Mesendoderm (in vitro differentiated cells): Measurements from ENCODE around the gene TEAD4.
A peak's percentile ranks its signal among the peaks of the same experiment; 100 is the strongest.

Source experiments
- DNase-seq: peaks from one replicate; pipeline ENCODE4 v3.0.0; 2013
- H2AK5ac ChIP-seq: 2 replicates; pipeline ENCODE4 v1.6.1; 2013; ENCODE audit warnings: low read length, inconsistent platforms
- H2BK120ac ChIP-seq: 2 replicates; pipeline ENCODE4 v1.6.1; 2013; ENCODE audit warnings: low read depth, mild to moderate bottlenecking, low read length, moderate library complexity, mixed read lengths
- H2BK15ac ChIP-seq: replicated peaks from 2 replicates; pipeline ENCODE4 v1.6.1; 2013; ENCODE audit warnings: low read depth, mild to moderate bottlenecking, moderate library complexity
- H2BK5ac ChIP-seq: 2 replicates; pipeline ENCODE4 v1.6.1; 2013; ENCODE audit warnings: low read length, inconsistent platforms
- H3K18ac ChIP-seq: 2 replicates; pipeline ENCODE4 v1.6.1; 2013; ENCODE audit warnings: mild to moderate bottlenecking, low read length, mixed read lengths
- H3K23ac ChIP-seq: one replicate; pipeline ENCODE4 v1.6.1; 2013; ENCODE audit warnings: low read length
- H3K27ac ChIP-seq: 2 replicates; pipeline ENCODE4 v1.5.1; 2013; ENCODE audit warnings: low read depth, mild to moderate bottlenecking, inconsistent platforms, low read length, moderate library complexity
- H3K27me3 ChIP-seq: 2 replicates; pipeline ENCODE4 v1.6.1; 2013; ENCODE audit warnings: low read length, control low read depth, mild to moderate bottlenecking, inconsistent platforms; ENCODE audit not compliant: insufficient read depth, poor library complexity
- H3K36me3 ChIP-seq: 2 replicates; pipeline ENCODE4 v1.6.1; 2013; ENCODE audit warnings: low read length, inconsistent platforms; ENCODE audit not compliant: control insufficient read depth, insufficient read depth
- H3K4ac ChIP-seq: one replicate; pipeline ENCODE4 v1.6.1; 2013; ENCODE audit warnings: low read depth, mild to moderate bottlenecking, low read length, moderate library complexity
- H3K4me1 ChIP-seq: 2 replicates; pipeline ENCODE4 v1.6.1; 2013; ENCODE audit warnings: low read depth, low read length, inconsistent platforms; ENCODE audit not compliant: control insufficient read depth
- H3K4me2 ChIP-seq: 2 replicates; pipeline ENCODE4 v1.6.1; 2013; ENCODE audit warnings: low read length
- H3K4me3 ChIP-seq: 2 replicates; pipeline ENCODE4 v1.5.1; 2013; ENCODE audit warnings: mild to moderate bottlenecking, low read length
- H3K56ac ChIP-seq: one replicate; pipeline ENCODE4 v1.6.1; 2013; ENCODE audit warnings: low read length
- H3K79me1 ChIP-seq: 2 replicates; pipeline ENCODE4 v1.6.1; 2013; ENCODE audit warnings: low read length, inconsistent platforms
- H3K79me2 ChIP-seq: 2 replicates; pipeline ENCODE4 v1.6.1; 2013; ENCODE audit warnings: mild to moderate bottlenecking, low read length; ENCODE audit not compliant: control insufficient read depth, insufficient read depth
- H3K9ac ChIP-seq: 2 replicates; pipeline ENCODE4 v1.6.1; 2013; ENCODE audit warnings: low read length, inconsistent platforms
- H4K5ac ChIP-seq: one replicate; pipeline ENCODE4 v1.6.1; 2013; ENCODE audit warnings: low read length
- H4K8ac ChIP-seq: one replicate; pipeline ENCODE4 v1.6.1; 2013; ENCODE audit warnings: low read depth, mild to moderate bottlenecking, control low read depth, low read length, moderate library complexity
- WGBS: extraction: QIAGEN DNeasy Blood & Tissue Kit; methylation state at CpG from one replicate; pipeline ENCODE4 v1.1.7; 2013; ENCODE audit warnings: low lambda C conversion rate, missing lambda C conversion rate; ENCODE audit not compliant: insufficient coverage; ENCODE audit errors: extremely low coverage; 5-methylcytosine and 5-hydroxymethylcytosine counted together

TEAD4 gene

DNA sequence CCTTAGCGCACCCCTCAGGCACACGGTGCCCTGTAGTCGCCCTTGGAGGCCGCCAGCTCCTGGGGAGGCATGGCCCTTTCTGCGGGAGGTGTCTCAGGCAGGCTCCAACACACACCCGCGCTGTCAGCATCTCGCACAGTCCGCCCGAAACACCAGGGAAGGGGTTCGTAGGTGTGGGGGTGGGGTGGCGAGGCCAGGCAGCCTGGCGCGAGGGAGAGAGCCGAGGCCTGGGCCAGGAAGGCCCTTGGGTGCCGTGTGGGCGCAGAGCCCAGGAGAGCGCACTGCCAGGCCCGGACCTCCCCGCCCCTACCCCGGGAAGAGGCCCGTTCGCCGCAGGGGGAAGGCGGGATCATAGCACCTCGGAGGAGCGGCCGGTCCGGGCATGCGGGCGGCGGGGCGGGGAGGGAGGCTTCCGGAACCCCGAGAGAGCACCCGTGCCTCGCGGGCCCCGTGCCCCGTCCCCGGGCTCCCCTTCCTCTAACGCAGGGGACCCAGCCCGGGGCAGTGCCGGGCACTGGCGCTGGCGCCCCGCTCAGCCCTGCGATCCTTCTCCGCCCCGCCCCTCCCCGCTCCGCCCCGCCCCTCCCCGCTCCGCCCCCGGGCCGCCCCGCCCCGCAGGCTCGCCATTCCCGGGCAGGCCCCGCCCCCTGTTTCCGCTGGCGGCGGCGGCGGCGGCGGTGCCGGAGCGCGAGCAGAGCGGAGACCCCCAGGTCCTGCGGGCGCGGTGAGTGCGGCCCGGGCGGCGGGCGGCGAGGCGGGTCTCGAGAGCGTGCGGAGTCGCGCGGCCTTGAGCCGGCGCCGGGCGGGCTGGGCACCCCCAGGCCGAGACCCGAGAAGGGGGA lies 117.8 kb downstream of the TEAD4 start, which contains the start of gene TSPAN9:
TSS of gene TSPAN9 (plus strand) at position 650 of the 842 bp plus-strand sequence. CDS start 123,815 bp downstream, outside the sequence.
- no peaks in the 10 kb centered on the region for H3K79me2 ChIP-seq
- peak within 1 kb of the TSS; percentile 93 for H3K4me2 ChIP-seq
- no CpG with 5 or more reads among the region's 95 CpGs for WGBS
- H3K9ac ChIP-seq = peak within 1 kb of the TSS; percentile 77
- H3K27ac ChIP-seq = no peak within 1 kb of the TSS
- no peaks in the 10 kb centered on the region for H3K36me3 ChIP-seq
- H3K4ac ChIP-seq = peak within 1 kb of the TSS; percentile 48
- no peak within 1 kb of the TSS for H2BK15ac ChIP-seq
- H2BK120ac ChIP-seq = no peak within 1 kb of the TSS
- DNase-seq = peak; percentile 45
- H2BK5ac ChIP-seq = no peak within 1 kb of the TSS
- peaks cover 2% of the 10 kb centered on the region for H3K4me1 ChIP-seq
- no peak within 1 kb of the TSS for H4K8ac ChIP-seq
- peaks cover 2% of the 10 kb centered on the region for H3K79me1 ChIP-seq
- no peaks in the 10 kb centered on the region for H3K27me3 ChIP-seq
- H3K56ac ChIP-seq = peak within 1 kb of the TSS; percentile 96
- peak within 1 kb of the TSS; percentile 56 for H3K4me3 ChIP-seq
- no peak within 1 kb of the TSS for H4K5ac ChIP-seq
- H3K18ac ChIP-seq = peak within 1 kb of the TSS; percentile 97
- H3K23ac ChIP-seq = peak within 1 kb of the TSS; percentile 80
- no peak within 1 kb of the TSS for H2AK5ac ChIP-seq

- Histone ChIP-seq H3K4ac (peak overlapping the region; percentile 48), H3K4me1 (peaks cover 2% of the 10 kb centered on the region), H3K36me3 (no peaks in the 10 kb centered on the region), H3K56ac (peak overlapping the region; percentile 83), H2BK15ac (no peak overlapping the region), H3K4me2 (peak overlapping the region; percentile 75), H3K27me3 (no peaks in the 10 kb centered on the region), H3K79me2 (no peaks in the 10 kb centered on the region), H2AK5ac (no peak overlapping the region), H4K5ac (no peak overlapping the region), H2BK120ac (no peak overlapping the region), H3K9ac (peak overlapping the region; percentile 75), H3K4me3 (peak overlapping the region; percentile 56), H3K18ac (peak overlapping the region; percentile 97), H3K27ac (no peak overlapping the region), H2BK5ac (no peak overlapping the region), H3K79me1 (peaks cover 2% of the 10 kb centered on the region), H3K23ac (no peak overlapping the region), H4K8ac (no peak overlapping the region)
- WGBS = no CpG with 5 or more reads among the region's 32 CpGs
- DNase-seq = no peak
These were observed 118.4 kb downstream of the TEAD4 start for GRCh38 chr12:3077572-3078081.

DNA sequence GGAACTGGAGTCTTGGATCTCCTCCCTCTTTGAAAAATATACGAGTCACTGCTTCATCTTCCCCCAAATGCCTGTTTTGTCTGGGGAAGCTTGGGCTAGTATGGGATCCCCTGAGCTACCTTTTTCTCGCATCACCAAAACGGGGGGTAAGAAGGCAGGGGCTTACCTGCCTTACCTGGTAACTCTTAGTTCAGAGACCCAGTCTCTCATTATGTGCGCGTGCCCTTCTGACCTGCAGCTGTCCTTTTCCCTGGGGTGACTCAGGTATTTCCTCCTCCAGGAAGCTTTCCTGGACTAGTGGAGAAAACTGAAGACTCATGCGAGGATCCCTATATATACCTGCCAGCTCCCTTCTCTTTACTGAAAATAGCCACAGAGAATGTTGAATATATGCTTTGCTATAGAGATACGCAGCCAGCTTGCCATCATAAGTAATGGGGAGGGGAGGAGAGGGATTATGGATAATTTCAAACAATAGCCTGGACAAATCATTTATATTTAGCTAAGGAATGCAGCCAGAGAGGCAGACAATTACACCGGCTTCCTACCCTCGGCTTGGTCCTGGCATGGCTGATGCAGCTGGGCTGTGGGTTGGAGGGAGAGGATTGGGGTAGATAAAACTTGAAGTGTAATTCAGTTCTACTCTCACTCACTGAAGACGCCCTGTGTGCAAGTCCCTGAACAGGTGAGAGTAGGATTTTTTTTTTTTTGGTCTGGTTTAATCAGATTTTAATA lies 119.1 kb downstream of the TEAD4 start:
- Histone ChIP-seq H3K27me3 (no peaks in the 10 kb centered on the region), H3K79me1 (peaks cover 2% of the 10 kb centered on the region), H3K79me2 (no peaks in the 10 kb centered on the region), H4K8ac (no peak overlapping the region), H3K23ac (no peak overlapping the region), H2BK120ac (no peak overlapping the region), H3K18ac (no peak overlapping the region), H3K56ac (peak overlapping the region; percentile 47), H3K4me3 (peak overlapping the region; percentile 12), H4K5ac (no peak overlapping the region), H3K9ac (peak overlapping the region; percentile 75), H3K36me3 (no peaks in the 10 kb centered on the region), H3K4me1 (peaks cover 2% of the 10 kb centered on the region), H3K27ac (no peak overlapping the region), H2BK5ac (no peak overlapping the region), H3K4me2 (peak overlapping the region; percentile 75), H2AK5ac (no peak overlapping the region), H2BK15ac (no peak overlapping the region), H3K4ac (no peak overlapping the region)
- WGBS = no CpG with 5 or more reads among the region's 10 CpGs
- DNase-seq = peak; percentile 54

- H2BK15ac ChIP-seq = no peak overlapping the region
- no peaks in the 10 kb centered on the region for H3K79me2 ChIP-seq
- H3K4ac ChIP-seq = no peak overlapping the region
- no peak overlapping the region for H3K23ac ChIP-seq
- H3K27me3 ChIP-seq = no peaks in the 10 kb centered on the region
- H2BK5ac ChIP-seq = no peak overlapping the region
- H3K36me3 ChIP-seq = no peaks in the 10 kb centered on the region
- H3K4me1 ChIP-seq = peaks cover 5% of the 10 kb centered on the region
- H3K9ac ChIP-seq = no peak overlapping the region
- no peak overlapping the region for H3K56ac ChIP-seq
- H3K4me3 ChIP-seq = no peak overlapping the region
- WGBS = no CpG with 5 or more reads among the region's 9 CpGs
- DNase-seq = no peak
- H3K18ac ChIP-seq = no peak overlapping the region
- H4K8ac ChIP-seq = no peak overlapping the region
- H2BK120ac ChIP-seq = no peak overlapping the region
- peaks cover 2% of the 10 kb centered on the region for H3K79me1 ChIP-seq
- no peak overlapping the region for H3K4me2 ChIP-seq
- H2AK5ac ChIP-seq = no peak overlapping the region
- H4K5ac ChIP-seq = no peak overlapping the region
- no peak overlapping the region for H3K27ac ChIP-seq
These were observed 121.9 kb downstream of the TEAD4 start for GRCh38 chr12:3081091-3081490.

- Histone ChIP-seq H3K56ac (no peak overlapping the region), H3K9ac (no peak overlapping the region), H4K5ac (no peak overlapping the region), H2BK120ac (no peak overlapping the region), H3K79me1 (peaks cover 4% of the 10 kb centered on the region), H2BK5ac (no peak overlapping the region), H3K4me2 (no peak overlapping the region), H4K8ac (no peak overlapping the region), H3K4me1 (peaks cover 5% of the 10 kb centered on the region), H3K27ac (no peak overlapping the region), H3K36me3 (no peaks in the 10 kb centered on the region), H3K23ac (no peak overlapping the region), H2BK15ac (no peak overlapping the region), H3K18ac (no peak overlapping the region), H2AK5ac (no peak overlapping the region), H3K79me2 (no peaks in the 10 kb centered on the region), H3K27me3 (no peaks in the 10 kb centered on the region), H3K4me3 (no peak overlapping the region), H3K4ac (no peak overlapping the region)
- WGBS = no CpG with 5 or more reads among the region's 7 CpGs
- no peak for DNase-seq
These were observed 122.7 kb downstream of the TEAD4 start for GRCh38 chr12:3081886-3082285.
